Stimulated activated naive CD8-positive, alpha-beta T cell treated with anti-CD3 and anti-CD28 coated beads, Interleukin-15, Interleukin-2, amounts not matched to agents 100 ng/mL and 50 ng/mL, for 24 hours (primary cell): ENCODE results near the gene PLPP7.
A peak's percentile ranks its signal among the peaks of the same experiment; 100 is the strongest.

ENCODE experiments used
- H3K27ac Mint-ChIP-seq: one replicate; pipeline ENCODE4 v1.8.0; 2021; ENCODE audit warnings: mild to moderate bottlenecking, mixed read lengths
- H3K27me3 Mint-ChIP-seq: one replicate; pipeline ENCODE4 v1.8.0; 2021; ENCODE audit warnings: mixed read lengths
- H3K36me3 Mint-ChIP-seq: one replicate; pipeline ENCODE4 v1.8.0; 2021; ENCODE audit warnings: low read depth, mixed read lengths
- H3K4me1 Mint-ChIP-seq: one replicate; pipeline ENCODE4 v1.8.0; 2021; ENCODE audit warnings: low read depth, mixed read lengths
- H3K4me3 Mint-ChIP-seq: one replicate; pipeline ENCODE4 v1.8.0; 2021; ENCODE audit warnings: mild to moderate bottlenecking, mixed read lengths
- H3K9me3 Mint-ChIP-seq: one replicate; pipeline ENCODE4 v1.8.0; 2021; ENCODE audit warnings: mixed read lengths

Gene PLPP7

DNA sequence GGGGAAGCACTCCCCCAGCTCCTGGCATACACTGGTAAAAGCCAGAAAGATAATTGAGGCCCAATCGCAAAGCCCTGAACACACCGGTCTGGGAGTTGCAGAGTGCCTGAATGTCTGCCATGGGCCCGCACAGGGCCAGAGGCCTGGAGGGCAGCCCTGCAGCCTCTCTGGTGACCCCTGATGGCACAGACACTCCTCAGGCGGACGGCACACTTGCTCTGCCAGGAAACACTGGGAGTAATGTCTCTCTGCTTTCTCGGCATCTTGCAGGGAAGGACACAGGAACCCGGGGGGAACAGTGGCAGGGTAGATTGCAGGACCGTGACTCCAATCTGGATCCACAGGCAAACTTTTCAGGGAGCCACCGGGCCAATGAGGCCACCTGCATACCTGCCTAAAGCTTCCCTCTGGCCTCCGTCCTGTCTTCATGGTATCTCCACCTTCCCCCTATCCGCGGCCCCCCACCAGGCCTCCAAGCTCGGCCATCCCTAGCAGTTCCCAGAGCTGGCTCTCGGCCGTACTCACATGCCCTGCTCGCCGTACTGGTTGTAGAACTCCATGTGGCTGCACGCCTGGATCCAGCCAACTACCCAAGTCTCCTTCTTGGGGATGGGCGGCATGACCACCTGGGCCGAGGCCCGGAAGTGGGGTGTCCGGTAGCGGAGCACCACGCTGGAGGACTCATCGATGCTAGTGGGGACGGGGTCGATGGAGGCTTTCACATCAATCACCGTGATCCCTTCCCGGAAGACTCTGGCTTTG lies 14.0 kb upstream of the PLPP7 start:
- Mint-ChIP-seq H3K27ac (peak overlapping the region; percentile 97), H3K36me3 (peaks cover 35% of the 10 kb centered on the region), H3K4me1 (peaks cover 36% of the 10 kb centered on the region), H3K27me3 (no peaks in the 10 kb centered on the region), H3K4me3 (peak overlapping the region; percentile 92), H3K9me3 (no peaks in the 10 kb centered on the region)

DNA sequence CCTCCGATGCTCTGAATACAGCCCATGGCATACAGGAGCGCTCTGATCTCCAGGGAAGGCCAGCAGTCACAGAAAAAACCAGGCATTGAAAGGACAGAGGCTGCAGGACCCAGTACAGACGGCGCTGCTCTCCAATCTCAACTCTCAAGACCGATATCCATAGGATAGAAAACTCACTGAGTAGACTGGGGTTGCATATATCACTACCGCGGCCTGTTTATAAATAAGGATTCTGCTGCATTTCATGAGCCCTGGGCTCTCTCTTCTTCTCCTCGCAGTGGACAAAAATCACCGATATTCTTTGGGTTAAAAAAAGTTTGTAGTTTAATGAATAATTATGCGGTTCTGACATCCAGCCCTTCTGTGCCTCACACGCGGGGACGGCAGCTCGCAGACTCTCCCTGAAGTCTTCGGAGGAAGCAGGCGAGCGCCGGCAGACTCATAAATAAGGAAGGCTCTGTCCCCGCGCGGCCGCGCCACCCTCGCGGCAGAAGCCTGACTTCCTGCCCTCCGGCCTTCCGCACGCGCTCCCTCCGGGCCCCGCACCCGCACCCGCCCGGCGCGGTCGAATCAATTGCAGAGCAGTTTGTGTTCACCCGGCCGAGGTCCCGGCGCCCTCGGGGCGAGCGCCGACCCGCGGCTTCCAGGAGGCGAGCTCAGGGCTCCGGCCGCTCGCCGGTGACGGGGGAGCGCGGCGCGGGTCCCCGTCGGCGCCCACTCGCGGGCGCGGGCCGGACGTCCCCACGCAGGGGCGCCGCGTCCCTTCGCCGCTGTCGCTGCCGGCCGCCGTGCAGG lies 13.2 kb upstream of the PLPP7 start, which contains the start of gene FAM78A:
Gene FAM78A (minus strand): TSS at position 417 of the 795 bp plus-strand sequence. CDS start 331 bp downstream, at position 86.
- H3K4me1 Mint-ChIP-seq, result peaks cover 29% of the 10 kb centered on the region

GRCh38 chr9:131276891-131277286 lies 12.6 kb upstream of the PLPP7 start:
- peak overlapping the region; percentile 45 for H3K4me3 Mint-ChIP-seq
- peaks cover 27% of the 10 kb centered on the region for H3K4me1 Mint-ChIP-seq
- H3K27ac Mint-ChIP-seq, result no peak overlapping the region
- H3K9me3 Mint-ChIP-seq, result no peaks in the 10 kb centered on the region
- H3K36me3 Mint-ChIP-seq, result peaks cover 34% of the 10 kb centered on the region
- peaks cover 9% of the 10 kb centered on the region for H3K27me3 Mint-ChIP-seq

More for the DNA sequence above, 13.2 kb upstream of the PLPP7 start, which contains the start of gene FAM78A:
- Mint-ChIP-seq H3K36me3 (peaks cover 35% of the 10 kb centered on the region), H3K27ac (peak within 1 kb of the TSS; percentile 97), H3K4me3 (peak within 1 kb of the TSS; percentile 92), H3K27me3 (peaks cover 4% of the 10 kb centered on the region), H3K9me3 (no peaks in the 10 kb centered on the region)

DNA sequence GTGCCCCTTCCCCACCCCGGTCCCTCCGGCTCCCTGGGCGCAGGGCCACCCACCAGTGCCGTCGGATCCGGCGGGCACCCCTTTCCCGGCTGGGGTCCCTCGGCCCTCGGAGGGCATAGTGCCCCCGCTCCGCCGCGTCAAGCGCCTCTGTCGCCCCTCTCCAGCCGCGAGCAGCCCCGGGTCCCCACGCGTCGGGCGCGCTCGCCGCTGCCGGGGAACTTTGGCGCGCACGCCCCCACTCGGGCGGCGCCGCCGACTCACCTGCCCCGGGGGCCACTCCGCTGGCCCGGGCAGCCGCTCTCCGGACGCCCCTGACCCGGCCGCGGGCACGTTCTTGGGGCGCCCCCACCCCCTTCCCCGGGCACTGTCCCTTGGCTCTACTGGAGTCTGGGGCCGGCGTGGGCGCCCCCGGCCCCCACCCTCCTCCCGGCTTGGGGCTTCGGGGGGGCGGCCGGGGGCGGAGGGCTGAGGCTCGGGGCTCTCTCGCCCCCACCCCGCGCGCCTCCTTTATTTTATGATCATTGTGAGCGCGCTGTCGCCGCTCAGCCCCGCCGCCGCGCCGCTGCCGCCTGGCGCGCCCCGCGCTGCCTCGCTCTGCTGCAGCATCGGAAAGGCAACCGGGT lies 12.1 kb upstream of the PLPP7 start:
- no peak overlapping the region for H3K4me3 Mint-ChIP-seq
- no peaks in the 10 kb centered on the region for H3K9me3 Mint-ChIP-seq
- no peak overlapping the region for H3K27ac Mint-ChIP-seq
- peaks cover 27% of the 10 kb centered on the region for H3K4me1 Mint-ChIP-seq
- peaks cover 14% of the 10 kb centered on the region for H3K27me3 Mint-ChIP-seq
- peaks cover 29% of the 10 kb centered on the region for H3K36me3 Mint-ChIP-seq

DNA sequence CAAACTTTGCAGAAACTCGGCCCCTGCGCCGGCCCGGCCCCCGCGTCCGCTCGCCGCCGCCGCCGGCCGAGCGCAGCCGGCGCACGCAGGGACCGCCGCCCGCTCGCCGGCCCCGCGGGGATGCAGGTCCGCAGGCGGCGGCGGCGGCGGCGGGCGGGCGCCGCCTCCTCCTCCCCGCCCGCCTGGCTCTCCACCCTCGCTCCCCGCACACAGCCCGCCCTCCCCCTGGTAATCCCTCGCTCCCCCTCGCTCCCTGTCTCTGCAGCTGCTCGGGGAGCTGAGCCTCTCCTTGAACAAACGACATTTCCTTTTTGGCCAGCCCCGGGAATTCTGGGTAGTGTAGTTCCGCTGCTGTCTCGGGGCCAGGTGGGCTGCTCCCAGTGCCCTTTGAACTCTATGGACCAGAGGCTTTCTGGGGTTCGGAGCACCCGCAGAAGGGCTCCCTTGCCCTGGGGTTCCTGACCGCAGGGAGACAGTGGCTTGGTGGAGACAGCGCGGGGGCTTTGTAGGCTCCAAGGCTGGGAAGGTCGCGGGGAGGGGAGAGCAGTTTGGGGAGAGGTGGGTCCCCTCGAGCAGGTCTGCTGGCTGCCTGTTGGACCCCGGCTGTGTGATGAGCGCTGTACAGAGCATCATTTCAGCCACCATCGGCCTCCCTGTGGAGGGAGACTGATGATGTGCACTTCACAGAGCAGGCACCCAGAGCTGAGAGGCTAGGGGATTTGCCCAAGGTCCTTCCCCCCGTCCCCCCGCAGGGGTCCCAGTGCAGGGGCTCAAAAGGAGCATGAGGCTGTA lies 11.4 kb upstream of the PLPP7 start:
- peak overlapping the region; percentile 75 for H3K4me3 Mint-ChIP-seq
- no peaks in the 10 kb centered on the region for H3K9me3 Mint-ChIP-seq
- peaks cover 25% of the 10 kb centered on the region for H3K36me3 Mint-ChIP-seq
- peaks cover 22% of the 10 kb centered on the region for H3K4me1 Mint-ChIP-seq
- H3K27me3 Mint-ChIP-seq, result peaks cover 14% of the 10 kb centered on the region
- peak overlapping the region; percentile 78 for H3K27ac Mint-ChIP-seq

DNA sequence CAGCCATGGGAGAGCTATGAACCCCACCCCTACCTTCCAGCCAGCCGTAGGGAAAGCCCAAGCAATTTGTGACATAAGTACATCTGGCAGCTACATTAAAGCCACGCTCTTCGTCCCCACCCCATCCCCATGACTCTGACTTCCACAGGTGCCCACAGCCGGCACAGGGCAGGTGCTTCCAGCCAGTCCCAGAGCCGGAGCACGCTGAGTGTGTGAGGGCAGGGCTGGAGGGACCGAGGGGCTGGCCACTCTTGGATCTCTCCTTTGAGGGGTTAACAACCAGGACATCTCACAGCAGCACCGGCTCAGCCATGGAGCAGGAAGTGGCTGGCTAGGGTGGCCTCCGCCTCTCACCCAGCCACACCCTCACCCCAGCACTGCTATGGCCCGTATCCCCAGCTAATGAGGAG lies 10.8 kb upstream of the PLPP7 start:
- Mint-ChIP-seq H3K36me3 (peaks cover 19% of the 10 kb centered on the region), H3K4me1 (peaks cover 21% of the 10 kb centered on the region), H3K4me3 (peak overlapping the region; percentile 75), H3K9me3 (no peaks in the 10 kb centered on the region), H3K27me3 (peaks cover 14% of the 10 kb centered on the region), H3K27ac (no peak overlapping the region)

DNA sequence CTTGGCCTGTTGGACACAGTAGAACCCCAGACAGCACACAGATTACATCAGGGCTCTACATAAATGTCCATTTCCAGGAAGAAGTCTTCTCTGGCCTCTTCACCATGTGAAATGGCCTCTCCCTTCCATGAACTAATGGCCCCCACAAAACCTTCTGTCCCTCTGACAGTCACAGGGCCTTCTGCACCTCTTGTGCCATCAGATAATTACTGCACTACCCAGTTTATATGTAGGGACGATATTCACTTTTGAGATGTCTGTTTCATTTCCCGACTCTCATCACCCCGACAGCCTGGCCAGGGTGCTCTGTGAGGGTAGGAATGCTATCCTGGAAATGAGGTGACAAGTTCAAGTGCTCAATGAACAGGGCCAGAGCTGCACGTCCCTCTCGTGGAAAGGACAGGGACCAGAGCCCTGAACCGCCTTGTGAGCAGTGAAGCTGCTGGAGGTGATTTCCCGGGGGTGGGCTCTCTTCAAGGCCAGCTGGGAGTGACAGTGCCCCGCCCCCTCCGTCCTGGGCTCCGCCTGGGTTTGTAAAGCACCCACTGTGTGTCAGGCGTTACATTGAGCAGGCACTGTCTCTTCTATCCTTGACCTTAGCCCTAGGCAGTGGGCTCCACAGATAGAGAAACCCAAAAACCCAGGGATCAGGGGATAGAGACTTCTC lies 10.2 kb upstream of the PLPP7 start:
- H3K27me3 Mint-ChIP-seq, result peaks cover 14% of the 10 kb centered on the region
- peaks cover 21% of the 10 kb centered on the region for H3K4me1 Mint-ChIP-seq

GRCh38 chr9:131279863-131280570 lies 9.5 kb upstream of the PLPP7 start:
- H3K9me3 Mint-ChIP-seq, result no peaks in the 10 kb centered on the region
- no peak overlapping the region for H3K27ac Mint-ChIP-seq
- H3K4me1 Mint-ChIP-seq, result peaks cover 21% of the 10 kb centered on the region
- H3K36me3 Mint-ChIP-seq, result peaks cover 12% of the 10 kb centered on the region
- H3K4me3 Mint-ChIP-seq, result no peak overlapping the region
- H3K27me3 Mint-ChIP-seq, result peaks cover 14% of the 10 kb centered on the region

More for the DNA sequence above, 10.2 kb upstream of the PLPP7 start:
- H3K27ac Mint-ChIP-seq, result no peak overlapping the region
- no peaks in the 10 kb centered on the region for H3K9me3 Mint-ChIP-seq
- peaks cover 16% of the 10 kb centered on the region for H3K36me3 Mint-ChIP-seq
- no peak overlapping the region for H3K4me3 Mint-ChIP-seq

GRCh38 chr9:131280660-131281059 lies 8.9 kb upstream of the PLPP7 start:
- H3K9me3 Mint-ChIP-seq, result no peaks in the 10 kb centered on the region
- peaks cover 21% of the 10 kb centered on the region for H3K4me1 Mint-ChIP-seq
- H3K36me3 Mint-ChIP-seq, result peaks cover 7% of the 10 kb centered on the region
- H3K4me3 Mint-ChIP-seq, result no peak overlapping the region
- H3K27ac Mint-ChIP-seq, result no peak overlapping the region
- peaks cover 14% of the 10 kb centered on the region for H3K27me3 Mint-ChIP-seq

DNA sequence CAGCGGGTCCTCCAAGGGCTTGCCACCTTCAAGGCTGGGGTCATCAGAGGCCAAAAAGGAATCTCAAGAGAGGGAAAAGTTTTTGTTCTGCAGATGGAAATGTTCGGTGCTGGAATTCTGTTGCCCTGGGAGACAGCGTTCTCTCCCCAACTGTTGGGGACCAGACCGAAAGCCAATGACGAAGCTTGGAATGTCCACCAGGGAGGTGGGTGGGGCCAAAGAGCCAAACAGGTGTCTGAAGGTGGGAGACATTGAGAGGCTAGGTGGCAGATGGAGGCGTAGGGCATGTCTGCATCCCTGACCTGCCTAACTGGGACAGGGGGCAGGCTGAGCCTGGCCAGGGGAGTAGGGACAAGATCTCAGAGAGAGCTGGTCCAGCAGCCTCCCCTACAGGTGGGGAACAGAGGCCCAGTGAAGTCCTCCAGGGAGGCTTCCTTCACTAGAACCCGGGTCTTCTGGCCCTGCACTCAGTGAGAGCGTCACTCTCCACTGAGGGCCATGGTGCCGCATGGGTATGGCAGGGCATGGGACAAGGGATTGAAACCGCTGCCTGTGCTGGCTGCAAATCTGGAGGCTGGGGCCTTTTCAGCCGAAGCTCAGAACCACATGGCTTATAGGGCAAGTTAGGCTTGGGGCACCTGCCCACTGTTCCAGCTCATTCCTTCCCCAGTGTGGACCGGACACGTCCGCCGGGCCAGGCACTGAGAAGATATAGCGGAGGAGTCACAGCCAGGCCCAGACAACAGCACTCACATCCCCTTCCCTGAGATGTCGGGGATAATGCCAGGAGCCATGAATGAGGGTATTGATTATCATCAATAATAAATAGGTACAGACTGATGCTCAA lies 8.2 kb upstream of the PLPP7 start:
- Mint-ChIP-seq H3K4me3 (peak overlapping the region; percentile 27), H3K36me3 (peaks cover under 1% of the 10 kb centered on the region), H3K27ac (no peak overlapping the region), H3K4me1 (peaks cover 21% of the 10 kb centered on the region), H3K9me3 (no peaks in the 10 kb centered on the region), H3K27me3 (peaks cover 14% of the 10 kb centered on the region)

DNA sequence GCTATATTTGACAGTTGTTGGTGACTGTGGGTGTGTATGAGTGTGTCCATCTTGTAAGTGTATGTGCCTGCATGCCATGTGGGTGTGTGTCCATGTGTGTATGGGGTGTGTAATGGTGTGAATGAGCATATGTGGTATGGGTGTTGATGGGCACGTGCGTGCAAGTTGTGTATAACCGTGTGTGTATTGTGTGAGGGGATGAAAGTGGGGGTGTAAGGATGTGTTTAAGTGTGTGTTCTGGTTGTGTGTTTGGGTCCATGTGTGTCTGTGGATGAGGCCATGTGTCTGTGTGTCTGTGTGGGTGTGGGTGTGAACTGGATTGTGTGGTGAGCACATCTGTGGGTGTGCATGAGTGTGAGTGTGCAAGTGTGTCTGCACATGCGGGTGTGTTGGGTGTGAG lies 7.3 kb upstream of the PLPP7 start:
- Mint-ChIP-seq H3K9me3 (no peaks in the 10 kb centered on the region), H3K27ac (no peak overlapping the region), H3K4me3 (peak overlapping the region; percentile 23), H3K27me3 (peaks cover 14% of the 10 kb centered on the region), H3K36me3 (no peaks in the 10 kb centered on the region), H3K4me1 (peaks cover 21% of the 10 kb centered on the region)

DNA sequence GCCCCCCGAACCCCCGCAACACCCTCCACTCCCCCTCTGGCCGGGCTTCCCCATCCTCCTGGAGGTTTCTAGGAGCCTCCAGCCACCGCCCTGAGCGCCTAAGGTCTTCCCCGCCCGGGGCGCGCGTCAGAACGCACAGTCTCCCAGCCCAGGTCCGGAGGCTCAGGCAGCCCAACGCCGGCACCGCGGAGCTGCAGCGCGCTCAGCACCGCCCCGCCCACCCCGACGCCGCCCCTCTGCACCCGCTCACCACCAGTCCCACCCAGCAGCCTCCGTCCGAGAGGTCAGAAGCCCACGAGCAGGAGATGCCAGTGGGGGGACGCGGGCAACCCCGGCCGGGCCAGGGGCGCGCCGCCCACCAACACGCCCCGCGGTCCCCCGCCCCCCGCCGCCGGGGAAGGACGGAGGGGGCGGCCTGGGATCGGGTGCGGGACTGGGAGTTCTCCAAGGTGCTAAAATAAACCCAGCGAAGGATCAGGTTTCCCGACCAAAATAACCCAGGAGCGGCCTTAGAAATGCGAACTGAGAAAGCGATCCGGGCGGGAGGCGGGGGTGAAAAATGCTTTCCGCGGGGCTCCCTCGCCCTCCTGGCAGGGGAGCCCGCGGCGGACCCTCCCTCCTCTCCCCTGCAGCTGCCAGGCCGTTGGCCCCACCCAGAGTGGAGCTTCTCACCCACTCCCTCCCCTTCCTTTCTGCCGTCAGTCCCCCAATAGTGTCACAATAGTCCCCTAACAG lies 6.7 kb upstream of the PLPP7 start:
- no peak overlapping the region for H3K27ac Mint-ChIP-seq
- H3K36me3 Mint-ChIP-seq, result no peaks in the 10 kb centered on the region
- H3K9me3 Mint-ChIP-seq, result no peaks in the 10 kb centered on the region
- peaks cover 14% of the 10 kb centered on the region for H3K27me3 Mint-ChIP-seq
- H3K4me3 Mint-ChIP-seq, result peak overlapping the region; percentile 7
- H3K4me1 Mint-ChIP-seq, result peaks cover 21% of the 10 kb centered on the region
